ENCODE data around the gene MAP3K8.
A peak's percentile ranks its signal among the peaks of the same experiment; 100 is the strongest.

Gene MAP3K8

DNA sequence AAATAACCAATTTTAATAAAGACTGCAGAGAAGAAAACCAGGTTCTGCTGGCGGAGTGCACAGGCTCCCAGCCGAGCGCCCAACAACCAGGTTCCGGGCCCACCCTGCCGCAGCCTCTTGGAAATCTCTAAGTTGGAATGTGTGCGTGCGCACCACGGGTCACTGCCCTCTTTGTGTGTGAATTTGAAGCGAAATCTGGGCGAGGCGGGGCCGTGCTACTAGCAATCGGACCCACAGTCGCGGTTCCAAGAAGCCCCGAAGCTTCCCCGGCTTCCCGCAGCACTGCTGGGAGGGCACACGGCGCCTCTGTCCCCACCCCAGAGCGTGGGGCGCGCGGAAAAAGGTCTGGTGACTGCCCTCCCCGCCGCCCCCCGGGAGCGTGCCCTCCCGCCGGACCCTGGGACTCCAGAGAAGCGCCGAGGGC lies 666 bp upstream of the MAP3K8 start:
- peak overlapping the region; percentile 88 for H3K27ac ChIP-seq
- no peak; the same call in none of the 2 replicates for TF ChIP-seq ZFX (IDR thresholded peaks at IDR 0.05)
- no peak for TF ChIP-seq CTCF (conservative IDR thresholded peaks at IDR 0.05)

GRCh38 chr10:30434273-30435072 lies 489 bp downstream of the MAP3K8 start:
- peak overlapping the region; percentile 88 for H3K27ac ChIP-seq

GRCh38 chr10:30435073-30435422 lies 1.1 kb downstream of the MAP3K8 start:
- peak overlapping the region; percentile 88 for H3K27ac ChIP-seq
- TF ChIP-seq CTCF (conservative IDR thresholded peaks at IDR 0.05) (no peak), ZFX (IDR thresholded peaks at IDR 0.05) (no peak)

More at GRCh38 chr10:30434273-30435072, 489 bp downstream of the MAP3K8 start:
- TF ChIP-seq CTCF (conservative IDR thresholded peaks at IDR 0.05), result no peak
- 0 out of 2 replicates have a peak, but pooled peaks have one; percentile 18 for TF ChIP-seq ZFX (IDR thresholded peaks at IDR 0.05)

GRCh38 chr10:30435499-30436167 lies 1.6 kb downstream of the MAP3K8 start:
- peak overlapping the region; percentile 88 for H3K27ac ChIP-seq

DNA sequence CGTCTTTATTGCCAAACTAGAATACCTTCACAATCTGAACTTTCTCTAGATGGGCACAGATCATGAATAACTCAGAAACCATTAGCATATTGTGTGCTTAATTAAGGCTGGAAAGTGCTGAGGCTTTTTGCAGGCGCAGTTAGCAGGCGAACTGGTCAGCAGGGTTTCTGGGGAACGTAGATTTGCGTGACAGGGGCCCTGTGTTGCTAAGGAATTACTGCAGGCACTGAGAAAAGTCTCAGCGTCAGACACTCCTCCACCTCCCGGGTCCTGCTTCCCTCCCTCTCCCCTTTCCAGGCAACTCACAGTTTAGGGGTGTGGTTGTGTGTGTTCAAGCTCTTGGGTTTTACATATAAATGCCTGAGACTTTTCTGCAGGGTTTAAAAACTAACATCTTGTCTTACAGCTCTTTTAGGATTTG lies 2.2 kb downstream of the MAP3K8 start:
- peak overlapping the region; percentile 88 for H3K27ac ChIP-seq

DNA sequence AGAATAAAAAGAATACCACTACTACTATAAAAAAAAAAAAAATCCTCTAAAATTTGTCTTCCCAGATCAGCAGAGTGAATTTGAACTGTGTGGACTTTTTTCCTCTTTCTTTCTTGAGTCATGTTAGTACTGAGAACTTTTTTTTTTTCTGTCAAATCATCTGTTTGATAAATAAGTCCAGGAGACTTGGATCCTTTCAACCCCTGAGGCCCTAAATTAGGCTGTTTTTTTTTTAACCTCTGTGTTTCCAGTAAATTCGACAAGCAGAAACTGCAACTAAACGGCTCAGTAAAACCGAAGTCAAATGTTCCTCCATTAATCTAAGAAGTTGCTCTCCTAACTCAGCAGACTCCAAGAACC lies 2.7 kb downstream of the MAP3K8 start:
- peak overlapping the region; percentile 39; the same call in 1 of the 2 replicates for H3K27ac ChIP-seq
- TF ChIP-seq ZFX (IDR thresholded peaks at IDR 0.05) (no peak), CTCF (conservative IDR thresholded peaks at IDR 0.05) (no peak)

More for the DNA sequence above, 2.2 kb downstream of the MAP3K8 start:
- TF ChIP-seq ZFX (IDR thresholded peaks at IDR 0.05), result no peak

DNA sequence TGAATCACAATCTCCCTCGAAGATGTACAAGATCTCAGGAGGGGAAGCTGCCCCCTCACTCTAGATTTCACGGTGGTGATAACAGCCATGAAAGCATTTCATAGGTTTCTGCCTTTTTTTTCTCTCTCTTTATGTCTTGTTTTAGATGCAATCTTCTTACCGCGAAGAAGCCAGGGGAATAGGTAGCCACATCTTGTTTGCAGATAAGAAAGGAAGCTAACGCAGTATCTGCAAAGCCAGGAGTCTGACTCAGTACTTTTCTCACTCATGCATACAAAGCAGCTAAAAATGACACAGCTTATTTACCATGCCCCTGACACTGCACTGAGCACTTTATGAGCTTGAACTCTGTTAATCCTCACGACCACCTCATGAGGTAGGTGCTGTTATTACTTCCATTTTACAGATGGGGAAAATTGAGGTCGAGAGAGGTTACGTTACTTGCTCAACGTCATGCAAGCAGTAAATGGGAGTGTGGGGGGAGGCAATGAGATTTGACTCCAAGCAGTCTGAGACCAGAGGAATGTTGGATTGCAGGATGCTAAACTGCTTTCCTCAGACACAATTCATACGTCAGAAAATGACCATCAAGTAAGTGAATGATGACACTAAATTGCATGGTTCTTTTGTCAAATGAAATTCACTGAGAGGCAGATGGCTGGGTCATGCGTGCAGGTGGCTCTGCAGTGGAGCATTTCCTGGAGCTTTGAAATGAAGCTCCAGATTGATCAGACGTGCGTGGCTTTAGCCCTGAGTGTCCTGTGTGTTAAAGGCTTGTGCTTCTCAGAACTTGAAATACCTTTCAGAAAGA lies 3.3 kb downstream of the MAP3K8 start:
- peak overlapping the region; percentile 39; the same call in 1 of the 2 replicates for H3K27ac ChIP-seq
- TF ChIP-seq CTCF (conservative IDR thresholded peaks at IDR 0.05) (no peak), ZFX (IDR thresholded peaks at IDR 0.05) (no peak)
